Epithelial cell of alveolus of lung (primary cell): ENCODE results near the gene ZNF189. TPM values are rescaled to one million over a fixed set of nuclear protein-coding genes. Genes with fewer than 3 reads are reported as not detected.

Experiments used
- total RNA-seq: library from RNA; depleted of rRNA; stranded (reverse); fragments of >200 nt; gene quantifications from 2 replicates; pipeline ENCODE4 v1.2.1, GENCODE V29; 2015

Gene ZNF189
- 11.4 and 16.6 TPM in 2 replicates for total RNA-seq

DNA sequence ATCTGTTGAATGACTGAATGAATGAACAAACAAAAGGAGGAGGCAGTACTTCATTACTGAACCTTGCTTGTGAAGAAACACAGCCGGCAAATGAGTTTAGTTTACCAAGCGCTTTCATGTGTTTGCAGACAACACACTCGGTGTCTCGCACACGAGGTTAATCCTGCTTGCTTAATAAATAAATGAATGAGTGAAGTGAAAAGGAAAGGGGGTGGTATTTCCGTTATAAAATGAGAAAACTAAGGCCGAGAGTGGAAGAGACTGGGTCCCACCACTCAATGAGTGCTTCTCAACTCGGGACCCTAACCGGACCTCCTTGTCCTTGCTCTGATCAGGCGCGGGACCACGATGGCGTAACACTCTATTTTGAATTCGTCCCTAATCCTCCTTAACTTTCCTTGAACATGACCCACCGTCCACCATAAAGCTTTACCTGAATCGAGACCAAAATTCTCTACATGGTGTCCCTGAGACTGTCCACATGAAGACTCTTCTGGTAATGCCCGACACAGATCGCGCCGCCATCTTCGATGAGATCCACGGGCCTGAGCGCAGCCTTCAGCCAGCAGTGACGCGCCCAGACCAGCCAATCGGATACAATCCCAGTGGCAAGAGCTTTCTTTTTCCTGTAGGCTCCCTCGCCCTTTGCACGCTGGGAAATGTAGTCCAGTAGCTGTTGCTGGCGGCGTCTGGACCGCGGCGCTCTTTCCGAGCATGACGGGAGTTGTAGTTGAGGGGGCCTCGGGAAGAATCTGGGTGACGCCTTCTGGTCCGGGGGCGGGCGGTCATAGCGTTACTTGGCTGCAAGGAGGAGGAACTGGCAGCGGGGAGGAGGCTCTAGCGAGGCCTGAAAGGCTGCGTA, at the start of gene ZNF189, which contains the start of gene MRPL50:
ZNF189 (plus strand) TSS at position 784 of the 862 bp plus-strand sequence. CDS start 306 bp downstream, outside the sequence.
MRPL50 (minus strand) TSS at position 551 of the 862 bp plus-strand sequence; CDS start at position 525, 26 bp downstream.

DNA sequence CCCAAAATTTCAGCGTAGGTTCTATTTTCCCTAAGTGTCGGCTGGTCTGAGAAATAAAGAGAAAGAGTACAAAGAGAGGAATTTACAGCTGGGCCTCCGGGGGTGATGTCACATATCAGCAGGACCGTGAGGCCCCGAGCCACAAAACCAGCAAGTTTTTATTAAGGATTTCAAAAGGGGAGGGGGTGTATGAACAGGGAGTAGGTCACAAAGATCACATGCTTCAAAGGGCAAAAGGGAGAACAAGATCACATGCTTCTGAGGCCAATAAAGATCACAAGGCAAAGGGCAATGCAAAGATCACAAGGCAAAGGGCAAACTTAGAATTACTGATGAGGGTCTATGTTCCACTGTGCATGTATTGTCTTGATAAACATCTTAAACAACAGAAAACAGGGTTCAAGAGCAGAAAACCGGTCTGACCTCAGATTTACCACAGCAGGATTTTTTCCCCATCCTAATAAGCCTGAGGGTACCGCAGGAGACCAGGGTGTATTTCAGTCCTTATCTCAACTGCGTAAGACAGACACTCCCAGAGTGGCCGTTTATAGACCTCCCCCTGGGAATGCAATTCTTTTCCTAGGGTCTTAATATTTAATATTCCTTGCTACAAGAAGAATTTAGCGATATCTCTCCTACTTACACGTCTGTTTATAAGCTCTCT, 13.6 kb upstream of the ZNF189 start, which contains the start of gene BAAT:
BAAT (minus strand) TSS at position 134 of the 664 bp plus-strand sequence. CDS start 13,602 bp downstream, outside the sequence.

DNA sequence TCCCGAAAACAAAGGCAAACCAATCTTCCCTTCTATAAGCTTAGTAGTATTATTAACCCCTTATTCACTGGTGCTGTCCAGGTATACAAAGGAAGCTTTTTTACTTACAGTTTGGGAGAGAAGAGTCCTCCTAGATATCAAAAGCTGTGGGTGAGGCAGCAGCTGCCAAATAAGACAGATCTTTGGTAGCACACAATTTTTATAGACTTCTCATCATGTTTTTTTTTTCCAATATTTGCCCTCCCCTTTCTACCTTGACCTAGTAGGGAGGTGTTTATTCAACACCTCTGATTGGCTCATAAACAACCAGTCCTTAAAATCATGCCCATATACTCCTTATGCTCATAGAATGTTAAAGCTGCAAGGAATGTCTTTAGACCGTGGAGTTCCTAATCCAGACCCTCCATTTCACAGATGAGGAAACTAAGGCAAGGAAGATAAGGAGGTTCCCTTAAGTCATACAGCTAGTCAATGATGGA, 37.0 kb downstream of the ZNF189 start, which contains the start of gene ALDOB:
ALDOB (minus strand) TSS at position 174 of the 479 bp plus-strand sequence. CDS start 4,887 bp downstream, outside the sequence.

Other genes starting within 250 kb of the ZNF189 start
- gene BAAT, start 13.8 kb upstream of the ZNF189 start, total RNA-seq, result 0.13 and 0.56 TPM in 2 replicates
- 7.9 and 10.3 TPM in 2 replicates for gene MRPL50, start 233 bp upstream of the ZNF189 start, total RNA-seq
- gene ALDOB, start 36.9 kb downstream of the ZNF189 start, total RNA-seq, result not detected in 2 replicates
- gene RNF20, start 135.0 kb downstream of the ZNF189 start, total RNA-seq, result 16.5 and 17.3 TPM in 2 replicates
- gene PPP3R2, start 196.1 kb downstream of the ZNF189 start, total RNA-seq, result not detected in 2 replicates